Gastroesophageal sphincter (tissue), 3 donors: ENCODE results near the gene ETFA.

ENCODE experiments used
- CTCF ChIP-seq, 4 experiments: fragments of 200-600 bp in 2 of 4; fragments of 450-650 bp in 2 of 4; sonication (generic) in 1 of 4; IDR thresholded peaks; one replicate each; pipeline ENCODE4 v1.5.1; 2017 to 2019; ENCODE audit warnings: antibody characterized with exemption in 4 of 4, mild to moderate bottlenecking in 2 of 4, moderate library complexity in 2 of 4
- POLR2A ChIP-seq, 2 donors: fragments of 450-650 bp; IDR thresholded peaks; one replicate each; pipeline ENCODE4 v1.6.1; 2017; ENCODE audit warnings: antibody characterized with exemption in 2 of 2, mild to moderate bottlenecking in 2 of 2, moderate library complexity in 1 of 2

GRCh38 chr15:76358453-76358852 is 47.2 kb upstream of the ETFA start:
- TF ChIP-seq POLR2A (IDR thresholded peaks at IDR 0.05) (no peak), CTCF (IDR thresholded peaks at IDR 0.05) (no peak)
